GM06990 (cell line): ENCODE measurements around the gene PHC1.
"Not testable (repeated sequence)": the region's sequence is repeated elsewhere in the genome, so short reads cannot be mapped to it uniquely, and the experiment has no call there.

Source experiments
- DNase-seq: peaks from one replicate; pipeline ENCODE4 v3.0.0-alpha.2; 2011; ENCODE audit not compliant: insufficient read length; ENCODE audit errors: extremely low read depth
- H3K27me3 ChIP-seq: replicated peaks from 2 replicates; pipeline ENCODE4 v1.6.0; 2011; ENCODE audit warnings: low read length; ENCODE audit not compliant: control insufficient read depth, insufficient read depth
- H3K36me3 ChIP-seq: 2 replicates; pipeline ENCODE4 v1.5.1; 2011; ENCODE audit warnings: low read length; ENCODE audit not compliant: control insufficient read depth, insufficient read depth
- H3K4me3 ChIP-seq: replicated peaks from 2 replicates; pipeline ENCODE4 v1.5.1; 2011; ENCODE audit warnings: low read depth, mild to moderate bottlenecking, control low read depth, low read length
- TF ChIP-seq, protein P1 (sequence below): IDR thresholded peaks from 2 replicates; pipeline ENCODE4 v1.5.1; 2011; ENCODE audit warnings: low read length, control low read depth, mild to moderate bottlenecking, inconsistent platforms; ENCODE audit not compliant: insufficient read depth, poor library complexity, severe bottlenecking

The PHC1 gene

DNA sequence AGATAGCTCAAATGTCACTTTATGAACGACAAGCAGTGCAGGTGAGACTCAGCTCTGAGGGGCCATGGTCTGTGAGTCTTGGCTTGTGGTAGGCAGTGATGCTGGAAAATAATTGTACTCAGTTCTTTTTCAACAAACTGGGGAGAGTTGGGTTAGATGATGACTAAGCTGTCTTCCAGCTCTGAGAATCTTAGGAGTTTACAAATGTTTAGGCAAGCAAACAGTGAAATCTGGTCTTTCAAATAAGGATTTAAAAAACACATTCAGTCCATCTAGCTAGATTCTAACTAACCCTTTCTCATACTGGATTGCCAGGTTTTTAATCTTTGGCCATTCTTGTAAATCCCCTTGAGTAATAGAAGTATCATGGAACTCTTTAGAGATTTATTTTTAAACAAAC, 3.4 kb downstream of the PHC1 start:
- DNase-seq, result no peak
- H3K36me3 ChIP-seq, result no peaks in the 10 kb centered on the region
- H3K4me3 ChIP-seq, result no peak overlapping the region
- H3K27me3 ChIP-seq, result no peaks in the 10 kb centered on the region
- TF ChIP-seq, protein P1, sequence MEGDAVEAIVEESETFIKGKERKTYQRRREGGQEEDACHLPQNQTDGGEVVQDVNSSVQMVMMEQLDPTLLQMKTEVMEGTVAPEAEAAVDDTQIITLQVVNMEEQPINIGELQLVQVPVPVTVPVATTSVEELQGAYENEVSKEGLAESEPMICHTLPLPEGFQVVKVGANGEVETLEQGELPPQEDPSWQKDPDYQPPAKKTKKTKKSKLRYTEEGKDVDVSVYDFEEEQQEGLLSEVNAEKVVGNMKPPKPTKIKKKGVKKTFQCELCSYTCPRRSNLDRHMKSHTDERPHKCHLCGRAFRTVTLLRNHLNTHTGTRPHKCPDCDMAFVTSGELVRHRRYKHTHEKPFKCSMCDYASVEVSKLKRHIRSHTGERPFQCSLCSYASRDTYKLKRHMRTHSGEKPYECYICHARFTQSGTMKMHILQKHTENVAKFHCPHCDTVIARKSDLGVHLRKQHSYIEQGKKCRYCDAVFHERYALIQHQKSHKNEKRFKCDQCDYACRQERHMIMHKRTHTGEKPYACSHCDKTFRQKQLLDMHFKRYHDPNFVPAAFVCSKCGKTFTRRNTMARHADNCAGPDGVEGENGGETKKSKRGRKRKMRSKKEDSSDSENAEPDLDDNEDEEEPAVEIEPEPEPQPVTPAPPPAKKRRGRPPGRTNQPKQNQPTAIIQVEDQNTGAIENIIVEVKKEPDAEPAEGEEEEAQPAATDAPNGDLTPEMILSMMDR, result no peak

DNA sequence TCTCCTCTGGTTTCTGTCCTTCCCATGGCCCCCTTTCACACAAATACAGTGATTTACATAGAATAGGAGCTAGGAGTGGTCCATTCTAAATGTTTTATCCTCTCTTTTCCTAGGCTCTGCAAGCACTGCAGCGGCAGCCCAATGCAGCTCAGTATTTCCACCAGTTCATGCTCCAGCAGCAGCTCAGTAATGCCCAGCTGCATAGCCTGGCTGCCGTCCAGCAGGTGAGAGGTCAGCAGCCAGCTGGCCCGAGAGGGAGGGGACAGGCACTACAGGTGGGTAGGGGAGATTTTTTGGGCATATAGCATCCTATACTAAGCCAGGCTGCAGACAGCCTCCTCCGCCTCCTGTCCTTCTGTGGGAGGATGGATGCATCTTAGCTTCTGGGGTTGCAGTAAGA, 5.3 kb downstream of the PHC1 start:
- H3K36me3 ChIP-seq, result not testable (repeated sequence)

DNA sequence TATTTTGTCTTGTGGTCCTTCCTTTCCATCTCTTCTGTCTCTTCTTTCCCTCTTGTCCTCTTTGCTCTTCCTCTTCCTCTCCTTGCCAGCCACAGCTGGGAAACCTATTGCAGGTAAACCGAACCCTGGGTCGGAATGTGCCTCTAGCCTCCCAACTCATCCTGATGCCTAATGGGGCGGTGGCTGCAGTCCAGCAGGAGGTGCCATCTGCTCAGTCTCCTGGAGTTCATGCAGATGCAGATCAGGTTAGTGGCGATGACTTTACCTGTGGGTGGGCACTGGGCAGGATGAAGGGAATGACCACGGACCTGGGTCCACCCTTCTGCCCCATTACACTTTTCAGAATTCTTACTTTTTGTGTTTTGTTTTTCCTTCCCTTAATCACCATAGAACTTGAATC, 8.2 kb downstream of the PHC1 start:
- Histone ChIP-seq H3K36me3 (no peaks in the 10 kb centered on the region), H3K4me3 (no peak overlapping the region), H3K27me3 (no peaks in the 10 kb centered on the region)
- TF ChIP-seq, protein P1, result peak; percentile 3
- DNase-seq, result no peak

More for the DNA sequence above, 5.3 kb downstream of the PHC1 start:
- H3K27me3 ChIP-seq, DNase-seq, H3K4me3 ChIP-seq: not testable (repeated sequence)

DNA sequence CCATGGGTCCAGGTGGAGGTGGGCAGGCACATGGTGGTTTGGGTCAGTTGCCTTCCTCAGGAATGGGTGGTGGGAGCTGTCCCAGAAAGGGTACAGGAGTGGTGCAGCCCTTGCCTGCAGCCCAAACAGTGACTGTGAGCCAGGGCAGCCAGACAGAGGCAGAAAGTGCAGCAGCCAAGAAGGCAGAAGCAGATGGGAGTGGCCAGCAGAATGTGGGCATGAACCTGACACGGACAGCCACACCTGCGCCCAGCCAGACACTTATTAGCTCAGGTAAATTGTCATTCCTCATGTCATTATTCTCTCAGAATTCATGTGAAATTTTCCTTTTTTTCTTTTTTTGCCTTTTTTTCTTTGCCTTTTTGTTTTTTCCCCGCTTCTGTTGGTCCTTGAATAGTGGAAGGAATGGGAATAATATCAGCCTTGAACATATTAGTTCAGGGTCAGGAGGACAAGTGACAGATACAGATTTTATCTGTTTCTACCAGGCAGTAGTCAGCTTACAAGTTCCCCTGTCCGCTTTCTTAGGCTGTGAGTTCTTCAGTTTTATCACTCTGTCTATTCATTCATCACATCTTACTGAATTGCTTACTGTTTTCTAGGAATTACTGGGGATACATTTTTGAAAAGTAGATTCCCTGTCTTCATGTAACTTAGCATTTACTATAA, 16.5 kb downstream of the PHC1 start:
- not testable (repeated sequence) for H3K4me3 ChIP-seq, DNase-seq, H3K36me3 ChIP-seq, H3K27me3 ChIP-seq

DNA sequence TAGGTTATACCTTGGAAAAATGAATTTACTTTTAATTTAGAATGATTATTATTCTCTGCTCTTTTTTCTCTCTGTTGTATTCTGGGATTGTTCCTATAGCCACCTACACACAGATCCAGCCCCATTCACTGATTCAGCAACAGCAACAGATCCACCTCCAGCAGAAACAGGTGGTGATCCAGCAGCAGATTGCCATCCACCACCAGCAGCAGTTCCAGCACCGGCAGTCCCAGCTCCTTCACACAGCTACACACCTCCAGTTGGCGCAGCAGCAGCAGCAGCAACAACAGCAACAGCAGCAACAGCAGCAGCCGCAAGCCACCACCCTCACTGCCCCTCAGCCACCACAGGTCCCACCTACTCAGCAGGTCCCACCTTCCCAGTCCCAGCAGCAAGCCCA, 18.2 kb downstream of the PHC1 start:
- H3K36me3 ChIP-seq, result not testable (repeated sequence)

DNA sequence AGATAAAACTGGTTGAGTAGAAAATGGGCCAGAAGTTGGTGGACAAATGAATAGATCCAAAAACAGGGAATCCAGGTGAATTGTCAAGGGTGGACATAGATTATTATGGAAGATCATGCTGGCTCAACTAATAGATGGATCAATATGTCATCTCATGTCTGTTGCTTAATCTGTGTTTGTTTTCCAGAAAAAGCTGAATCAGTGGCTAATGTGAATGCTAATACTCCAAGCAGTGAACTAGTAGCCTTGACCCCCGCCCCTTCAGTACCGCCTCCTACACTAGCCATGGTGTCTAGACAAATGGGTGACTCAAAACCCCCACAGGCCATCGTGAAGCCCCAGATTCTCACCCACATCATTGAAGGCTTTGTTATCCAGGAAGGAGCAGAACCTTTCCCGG, 19.8 kb downstream of the PHC1 start:
- not testable (repeated sequence) for H3K27me3 ChIP-seq, H3K36me3 ChIP-seq, H3K4me3 ChIP-seq, DNase-seq

More for the DNA sequence above, 18.2 kb downstream of the PHC1 start:
- DNase-seq, H3K27me3 ChIP-seq, H3K4me3 ChIP-seq: not testable (repeated sequence)

DNA sequence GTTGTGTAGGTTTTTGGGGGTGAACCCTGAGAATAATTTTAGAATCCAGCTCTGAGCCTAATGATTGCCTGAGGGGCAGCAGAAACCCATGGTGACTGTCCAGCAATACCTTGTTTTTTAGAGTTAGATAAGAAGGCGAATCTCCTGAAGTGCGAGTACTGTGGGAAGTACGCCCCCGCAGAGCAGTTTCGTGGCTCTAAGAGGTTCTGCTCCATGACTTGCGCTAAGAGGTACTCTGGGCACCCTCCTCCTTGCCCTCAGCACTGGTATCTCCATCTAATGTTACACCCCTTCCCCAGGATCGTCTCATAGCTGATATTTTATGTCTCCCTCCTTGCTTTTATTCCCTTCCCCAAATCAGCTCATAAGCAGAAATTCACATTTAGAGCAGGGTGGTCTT, 22.4 kb downstream of the PHC1 start:
- H3K4me3 ChIP-seq, result no peak overlapping the region
- TF ChIP-seq, protein P1, result no peak
- H3K27me3 ChIP-seq, result no peaks in the 10 kb centered on the region
- DNase-seq, result no peak
- H3K36me3 ChIP-seq, result no peaks in the 10 kb centered on the region; the same call in none of the 2 replicates

DNA sequence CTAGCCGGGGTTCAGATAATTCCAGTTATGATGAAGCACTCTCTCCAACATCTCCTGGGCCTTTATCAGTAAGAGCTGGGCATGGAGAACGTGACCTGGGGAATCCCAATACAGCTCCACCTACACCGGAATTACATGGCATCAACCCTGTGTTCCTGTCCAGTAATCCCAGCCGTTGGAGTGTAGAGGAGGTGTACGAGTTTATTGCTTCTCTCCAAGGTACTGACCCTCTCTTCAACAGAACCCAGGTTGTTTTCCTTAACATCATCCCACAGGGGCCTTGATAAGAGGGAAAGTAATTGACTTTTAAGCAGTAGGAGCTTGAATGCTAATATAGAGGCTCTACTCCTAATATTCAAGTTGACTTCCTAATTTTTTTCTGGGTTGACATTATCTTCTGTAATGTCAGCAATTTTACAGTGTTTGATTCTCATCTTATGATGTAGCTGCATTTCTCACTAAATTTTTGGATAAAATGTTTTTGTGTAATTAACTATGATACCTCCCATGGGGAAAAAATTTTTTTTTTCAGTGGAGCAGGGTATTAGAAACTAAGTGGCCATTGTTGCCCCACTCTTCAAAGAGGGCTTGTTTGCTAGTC, 23.6 kb downstream of the PHC1 start:
- DNase-seq, H3K36me3 ChIP-seq: not testable (repeated sequence)

More for the DNA sequence above, 23.6 kb downstream of the PHC1 start:
- not testable (repeated sequence) for H3K4me3 ChIP-seq, H3K27me3 ChIP-seq
